Ishikawa (cell line): Measurements from ENCODE around the gene ELMO1.

ENCODE experiments used
- CEBPB ChIP-seq: IDR thresholded peaks from 2 replicates; pipeline ENCODE4 v1.6.1; 2012
- CREB1 ChIP-seq: IDR thresholded peaks from 2 replicates; pipeline ENCODE4 v1.6.1; 2012; ENCODE audit warnings: low read depth
- EGR1 ChIP-seq: IDR thresholded peaks from 2 replicates; pipeline ENCODE4 v1.6.1; 2012
- EP300 ChIP-seq: IDR thresholded peaks from 2 replicates; pipeline ENCODE4 v1.6.1; 2012; ENCODE audit warnings: borderline replicate concordance
- FOXM1 ChIP-seq: IDR thresholded peaks from 2 replicates; pipeline ENCODE4 v1.6.1; 2012; ENCODE audit warnings: low read depth, borderline replicate concordance
- NFIC ChIP-seq: IDR thresholded peaks from 2 replicates; pipeline ENCODE4 v1.6.1; 2012
- RAD21 ChIP-seq: IDR thresholded peaks from 2 replicates; pipeline ENCODE4 v1.6.1; 2012; ENCODE audit warnings: low read depth
- TAF1 ChIP-seq: IDR thresholded peaks from 2 replicates; pipeline ENCODE4 v1.6.1; 2012; ENCODE audit warnings: low read depth, mild to moderate bottlenecking
- TCF12 ChIP-seq: IDR thresholded peaks from 2 replicates; pipeline ENCODE4 v1.6.1; 2012; ENCODE audit warnings: low read depth
- TEAD4 ChIP-seq: IDR thresholded peaks from 2 replicates; pipeline ENCODE4 v1.6.1; 2012
- YY1 ChIP-seq: IDR thresholded peaks from 2 replicates; pipeline ENCODE4 v1.6.1; 2012; ENCODE audit warnings: low read depth
- ZBTB7A ChIP-seq: IDR thresholded peaks from 2 replicates; pipeline ENCODE4 v1.6.1; 2012; ENCODE audit warnings: low read depth
- TF ChIP-seq, protein P1 (sequence below): IDR thresholded peaks from 2 replicates; pipeline ENCODE4 v1.6.1; 2012
- TF ChIP-seq, protein P2 (sequence below): IDR thresholded peaks from 2 replicates; pipeline ENCODE4 v1.6.1; 2012
- TF ChIP-seq, protein P3 (sequence below): IDR thresholded peaks from 2 replicates; pipeline ENCODE4 v1.6.1; 2012; ENCODE audit warnings: low read depth, mild to moderate bottlenecking

The ELMO1 gene

DNA sequence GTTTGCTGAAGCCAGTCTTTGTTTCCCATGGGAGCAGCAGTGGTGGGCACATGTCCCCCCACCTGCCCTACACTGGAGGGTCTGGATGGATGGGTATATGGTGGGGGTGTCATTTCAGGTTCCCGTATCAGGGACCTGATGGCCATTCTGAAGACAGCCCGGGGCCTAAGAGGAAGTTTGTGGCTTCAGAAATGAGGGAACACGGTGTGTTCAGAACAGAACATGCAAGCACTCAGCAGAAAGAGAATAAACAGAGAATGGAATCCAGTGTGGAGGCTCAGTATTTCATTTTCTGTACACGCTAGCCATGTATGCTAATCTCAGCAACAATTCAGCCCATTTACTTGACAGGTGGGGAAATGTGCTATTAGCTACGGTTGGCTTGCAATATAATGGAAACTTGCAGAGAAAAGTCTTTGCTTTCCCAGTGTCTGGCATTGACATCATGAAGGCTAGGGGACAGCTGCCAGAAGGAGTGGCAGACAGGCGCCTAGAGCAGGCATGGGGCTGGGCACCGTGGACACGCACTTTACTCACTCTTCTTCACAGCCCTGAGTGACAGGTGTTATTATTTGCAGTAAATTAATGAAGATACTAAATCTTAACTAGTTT is 98.6 kb downstream of the ELMO1 start:
- TF ChIP-seq, protein P1, sequence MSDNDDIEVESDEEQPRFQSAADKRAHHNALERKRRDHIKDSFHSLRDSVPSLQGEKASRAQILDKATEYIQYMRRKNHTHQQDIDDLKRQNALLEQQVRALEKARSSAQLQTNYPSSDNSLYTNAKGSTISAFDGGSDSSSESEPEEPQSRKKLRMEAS, result no peak
- TF ChIP-seq FOXM1 (no peak), RAD21 (no peak), TCF12 (no peak), YY1 (no peak), NFIC (no peak), EP300 (no peak), TEAD4 (no peak), CREB1 (no peak), ZBTB7A (no peak), CEBPB (no peak), EGR1 (no peak)
- TF ChIP-seq, protein P2, sequence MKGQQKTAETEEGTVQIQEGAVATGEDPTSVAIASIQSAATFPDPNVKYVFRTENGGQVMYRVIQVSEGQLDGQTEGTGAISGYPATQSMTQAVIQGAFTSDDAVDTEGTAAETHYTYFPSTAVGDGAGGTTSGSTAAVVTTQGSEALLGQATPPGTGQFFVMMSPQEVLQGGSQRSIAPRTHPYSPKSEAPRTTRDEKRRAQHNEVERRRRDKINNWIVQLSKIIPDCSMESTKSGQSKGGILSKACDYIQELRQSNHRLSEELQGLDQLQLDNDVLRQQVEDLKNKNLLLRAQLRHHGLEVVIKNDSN, result no peak
- TF ChIP-seq, protein P3, sequence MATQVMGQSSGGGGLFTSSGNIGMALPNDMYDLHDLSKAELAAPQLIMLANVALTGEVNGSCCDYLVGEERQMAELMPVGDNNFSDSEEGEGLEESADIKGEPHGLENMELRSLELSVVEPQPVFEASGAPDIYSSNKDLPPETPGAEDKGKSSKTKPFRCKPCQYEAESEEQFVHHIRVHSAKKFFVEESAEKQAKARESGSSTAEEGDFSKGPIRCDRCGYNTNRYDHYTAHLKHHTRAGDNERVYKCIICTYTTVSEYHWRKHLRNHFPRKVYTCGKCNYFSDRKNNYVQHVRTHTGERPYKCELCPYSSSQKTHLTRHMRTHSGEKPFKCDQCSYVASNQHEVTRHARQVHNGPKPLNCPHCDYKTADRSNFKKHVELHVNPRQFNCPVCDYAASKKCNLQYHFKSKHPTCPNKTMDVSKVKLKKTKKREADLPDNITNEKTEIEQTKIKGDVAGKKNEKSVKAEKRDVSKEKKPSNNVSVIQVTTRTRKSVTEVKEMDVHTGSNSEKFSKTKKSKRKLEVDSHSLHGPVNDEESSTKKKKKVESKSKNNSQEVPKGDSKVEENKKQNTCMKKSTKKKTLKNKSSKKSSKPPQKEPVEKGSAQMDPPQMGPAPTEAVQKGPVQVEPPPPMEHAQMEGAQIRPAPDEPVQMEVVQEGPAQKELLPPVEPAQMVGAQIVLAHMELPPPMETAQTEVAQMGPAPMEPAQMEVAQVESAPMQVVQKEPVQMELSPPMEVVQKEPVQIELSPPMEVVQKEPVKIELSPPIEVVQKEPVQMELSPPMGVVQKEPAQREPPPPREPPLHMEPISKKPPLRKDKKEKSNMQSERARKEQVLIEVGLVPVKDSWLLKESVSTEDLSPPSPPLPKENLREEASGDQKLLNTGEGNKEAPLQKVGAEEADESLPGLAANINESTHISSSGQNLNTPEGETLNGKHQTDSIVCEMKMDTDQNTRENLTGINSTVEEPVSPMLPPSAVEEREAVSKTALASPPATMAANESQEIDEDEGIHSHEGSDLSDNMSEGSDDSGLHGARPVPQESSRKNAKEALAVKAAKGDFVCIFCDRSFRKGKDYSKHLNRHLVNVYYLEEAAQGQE, result no peak

DNA sequence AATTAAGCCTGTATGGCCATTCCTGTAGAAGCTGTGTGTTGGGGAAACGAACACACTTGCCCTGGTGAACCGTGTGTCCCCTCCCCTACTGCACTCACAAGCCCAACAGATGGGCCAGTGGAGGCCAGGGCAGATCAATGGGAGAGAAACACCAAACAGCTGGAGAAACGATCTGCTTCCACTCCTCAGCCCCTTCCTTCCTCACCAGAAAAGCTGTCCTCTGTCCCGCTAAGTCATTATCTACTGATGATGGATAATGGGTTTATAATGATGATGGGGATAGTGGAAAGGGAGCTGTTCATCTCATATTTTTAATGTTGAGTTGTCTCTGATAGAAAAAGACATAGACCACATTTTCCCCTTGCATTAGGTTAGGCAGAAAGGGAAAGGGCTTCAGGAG is 99.7 kb downstream of the ELMO1 start:
- TF ChIP-seq FOXM1 (no peak), TEAD4 (no peak), ZBTB7A (no peak), EP300 (no peak), RAD21 (no peak)
- TF ChIP-seq, protein P2, result no peak

DNA sequence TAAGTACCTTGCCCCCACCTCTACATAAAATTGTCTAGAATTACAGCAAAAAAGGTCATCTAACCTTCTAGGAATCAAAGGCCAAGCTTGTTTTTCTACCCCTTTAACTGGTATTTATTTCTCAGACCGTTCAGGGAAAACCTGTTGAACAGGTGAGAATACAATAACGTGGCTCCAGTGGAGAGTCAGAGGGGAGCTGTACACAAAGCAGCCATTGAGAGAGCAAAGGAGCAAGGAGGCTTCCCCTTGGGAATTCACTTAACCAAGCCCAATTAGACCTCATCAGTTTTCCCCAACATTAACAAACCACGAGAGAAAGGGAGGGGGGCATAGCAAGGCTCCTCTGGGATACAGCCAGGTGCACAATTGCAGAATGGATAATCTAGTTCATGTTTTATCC is 101.9 kb downstream of the ELMO1 start:
- no peak for TF ChIP-seq TAF1
- TF ChIP-seq NFIC, result no peak
- no peak for TF ChIP-seq YY1
- no peak for TF ChIP-seq TEAD4
- TF ChIP-seq, protein P2, result no peak
- TF ChIP-seq CREB1, result no peak

DNA sequence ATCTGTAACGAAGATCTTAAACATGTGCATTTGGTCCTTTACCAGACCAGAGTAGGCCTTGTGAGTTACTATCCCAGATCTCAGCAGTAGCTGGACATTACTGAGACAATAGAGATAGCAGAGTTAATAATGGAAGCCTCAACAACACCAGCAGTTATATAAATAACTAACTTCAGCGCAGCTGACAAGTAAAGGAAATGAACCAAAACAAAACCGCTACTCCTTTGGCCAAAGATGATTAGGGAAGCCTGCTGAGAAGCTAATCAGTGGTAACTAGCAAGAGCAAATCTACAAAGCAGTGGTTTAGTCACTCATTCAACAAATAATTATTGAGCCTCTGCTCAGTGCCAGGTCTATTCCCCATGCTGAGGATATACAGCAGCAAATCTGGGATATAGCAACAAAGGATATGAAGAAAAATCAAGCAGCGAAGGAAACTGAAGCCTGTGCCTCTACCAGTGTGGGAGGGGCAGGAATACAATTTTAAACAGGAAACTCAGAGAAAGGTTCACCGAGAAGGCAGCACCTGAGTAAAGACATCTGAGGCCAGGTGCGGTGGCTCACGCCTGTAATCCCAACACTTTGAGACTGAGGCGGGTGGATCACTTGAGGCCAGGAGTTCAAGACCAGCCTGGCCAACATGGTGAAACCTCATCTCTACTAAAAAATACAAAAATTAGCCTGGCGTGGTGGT is 103.6 kb downstream of the ELMO1 start:
- TF ChIP-seq, protein P3, result no peak
- TF ChIP-seq TAF1 (no peak), RAD21 (no peak), EGR1 (no peak), CREB1 (no peak), EP300 (no peak), YY1 (no peak), CEBPB (no peak), NFIC (no peak), TCF12 (no peak), TEAD4 (no peak), FOXM1 (no peak)
- TF ChIP-seq, protein P2, result no peak
- TF ChIP-seq, protein P1, result no peak

DNA sequence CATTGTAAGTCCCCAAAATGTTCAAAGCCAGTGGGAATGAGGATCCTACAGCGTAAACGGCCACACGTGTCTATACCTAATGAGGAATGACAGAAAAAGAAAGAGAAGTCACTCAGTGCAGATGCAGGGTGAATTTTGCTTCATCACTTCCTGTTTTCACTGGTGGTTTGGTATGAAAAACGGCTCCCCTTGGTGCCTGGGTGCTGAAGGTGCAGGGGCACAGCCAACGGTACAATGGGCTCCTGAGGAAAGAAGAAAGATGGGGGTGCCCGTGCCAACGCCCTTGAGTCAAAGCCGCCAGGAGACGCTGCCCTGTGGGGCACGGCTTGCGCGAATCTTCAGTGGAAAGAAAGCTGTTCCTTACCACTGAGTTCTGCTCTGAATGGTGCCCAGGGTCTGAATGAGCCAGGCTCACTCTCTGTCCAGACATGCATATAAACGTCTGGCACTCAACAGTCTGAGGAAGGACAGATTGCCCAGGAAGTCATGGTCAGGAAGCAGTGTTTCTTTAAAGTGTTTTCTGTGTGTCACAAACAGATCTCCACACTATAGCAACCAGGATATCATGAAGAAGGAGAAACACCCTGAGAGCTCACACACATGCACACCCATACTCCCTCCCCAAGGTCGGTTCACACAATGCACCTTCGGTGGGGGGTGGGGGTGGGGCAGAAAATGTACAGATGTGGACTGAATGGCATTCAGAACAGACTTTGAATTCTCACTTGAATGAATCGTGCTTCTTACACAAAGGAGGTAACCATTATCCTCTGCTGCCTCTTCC is 105.8 kb downstream of the ELMO1 start:
- TF ChIP-seq TAF1, result no peak
- TF ChIP-seq CEBPB, result no peak
- no peak for TF ChIP-seq TCF12
- TF ChIP-seq ZBTB7A, result no peak
- TF ChIP-seq, protein P2, result no peak
- TF ChIP-seq, protein P3, result no peak
- TF ChIP-seq, protein P1, result no peak
- TF ChIP-seq NFIC, result no peak
- no peak for TF ChIP-seq FOXM1
- TF ChIP-seq CREB1, result no peak
- no peak for TF ChIP-seq YY1
- TF ChIP-seq EP300, result no peak
- no peak for TF ChIP-seq EGR1
- no peak for TF ChIP-seq TEAD4
- TF ChIP-seq RAD21, result no peak
